HepG2 (cell line): ENCODE results near the gene ESF1. TPM values are rescaled to one million over a fixed set of nuclear protein-coding genes. Genes with fewer than 3 reads are reported as not detected.

Source experiments
- ARID5B ChIP-seq: IDR thresholded peaks from 2 replicates; pipeline ENCODE4 v1.4.0; 2020; ENCODE audit warnings: mild to moderate bottlenecking, missing genetic modification reagents
- BCL3 ChIP-seq: sonication (generic); formaldehyde crosslinking; IDR thresholded peaks from 2 replicates; pipeline ENCODE4 v1.5.1; 2020; ENCODE audit warnings: mild to moderate bottlenecking, missing genetic modification reagents, moderate library complexity
- IRF2 ChIP-seq: IDR thresholded peaks from 2 replicates; pipeline ENCODE4 v1.6.1; 2018; ENCODE audit warnings: missing genetic modification reagents, missing compliant biosample characterization
- JUND ChIP-seq: sonication (generic); formaldehyde crosslinking; IDR thresholded peaks from 2 replicates; pipeline ENCODE4 v1.8.0; 2022; ENCODE audit warnings: mild to moderate bottlenecking, missing genetic modification reagents
- MEF2D ChIP-seq: sonication (generic); formaldehyde crosslinking; IDR thresholded peaks from 2 replicates; pipeline ENCODE4 v1.5.1; 2020; ENCODE audit warnings: mild to moderate bottlenecking, missing genetic modification reagents
- MLX ChIP-seq: IDR thresholded peaks from 2 replicates; pipeline ENCODE4 v1.6.1; 2016
- PLRG1 ChIP-seq: fragments of 450-650 bp; conservative IDR thresholded peaks from 2 replicates; pipeline ENCODE4 v1.6.1; 2016
- SAP130 ChIP-seq: IDR thresholded peaks from 2 replicates; pipeline ENCODE4 v1.6.1; 2016; ENCODE audit warnings: low read depth
- XRCC5 ChIP-seq: fragments of 200-400 bp; formaldehyde crosslinking; optimal IDR thresholded peaks from 2 replicates; pipeline ENCODE3; 2017; ENCODE audit warnings: mild to moderate bottlenecking, low read length
- ZBTB34 ChIP-seq: sonication (generic); formaldehyde crosslinking; IDR thresholded peaks from 2 replicates; pipeline ENCODE4 v1.8.0; 2022; ENCODE audit warnings: mild to moderate bottlenecking, missing genetic modification reagents
- ZBTB43 ChIP-seq: sonication (generic); formaldehyde crosslinking; conservative IDR thresholded peaks from 2 replicates; pipeline ENCODE4 v1.4.0; 2020; ENCODE audit warnings: missing genetic modification reagents
- ZGPAT ChIP-seq: IDR thresholded peaks from 2 replicates; pipeline ENCODE4 v1.6.1; 2016; ENCODE audit warnings: mild to moderate bottlenecking
- polyA plus RNA-seq, 8 experiments: library from polyadenylated mRNA; depleted of rRNA in 3 of 8; stranded (reverse) in 7 of 8; unstranded in 1 of 8; fragments of >200 nt; fragmentation: Illumina TruSeq in 4 of 8; extraction: Trizol in 4 of 8; gene quantifications; 2 replicates each; pipeline versions ENCODE4 v1.2.1 to v1.2.3, GENCODE V29; 2011 to 2016; ENCODE audit warnings: low read depth in 4 of 8, missing spikeins in 1 of 8, mixed read lengths in 1 of 8; ENCODE audit not compliant: insufficient read depth in 1 of 8
- total RNA-seq, 5 experiments: library from RNA; depleted of rRNA; stranded (reverse); fragments of >200 nt; fragmentation: Illumina TruSeq; extraction: Trizol; gene quantifications; 2 replicates each; pipeline ENCODE4 v1.2.3, GENCODE V29; 2016; ENCODE audit warnings: low read depth in 1 of 5

The ESF1 gene
- total and polyA plus RNA-seq, 2 of the 13 experiments (the other 11 are each of a cell fraction or from before 2014, with no cell fraction given) = 7.3 to 66.9 TPM

- TF ChIP-seq IRF2 (CRISPR knock-in tag) (0 out of 2 replicates have a peak, but pooled peaks have one; percentile 18), SAP130 (CRISPR knock-in tag) (peak; percentile 29), BCL3 (no peak), ZGPAT (CRISPR knock-in tag) (0 out of 2 replicates have a peak, but pooled peaks have one; percentile 19), XRCC5 (peak; percentile 38), PLRG1 (no peak), ARID5B (CRISPR knock-in tag) (peak; percentile 34; the same call in 1 of the 2 replicates), ZBTB43 (CRISPR knock-in tag) (no peak), ZBTB34 (0 out of 2 replicates have a peak, but pooled peaks have one; percentile 36), MLX (CRISPR knock-in tag) (no peak), JUND (CRISPR knock-in tag) (0 out of 2 replicates have a peak, but pooled peaks have one; percentile 22), MEF2D (CRISPR knock-in tag) (0 out of 2 replicates have a peak, but pooled peaks have one; percentile 29)
Measured at GRCh38 chr20:13791540-13792459, 7.1 kb upstream of the ESF1 start (continued).
